Measurements from ENCODE around the gene CASP2.
A peak's percentile ranks its signal among the peaks of the same experiment; 100 is the strongest.
"Not testable (repeated sequence)": the region's sequence is repeated elsewhere in the genome, so short reads cannot be mapped to it uniquely, and the experiment has no call there.

The CASP2 gene

DNA sequence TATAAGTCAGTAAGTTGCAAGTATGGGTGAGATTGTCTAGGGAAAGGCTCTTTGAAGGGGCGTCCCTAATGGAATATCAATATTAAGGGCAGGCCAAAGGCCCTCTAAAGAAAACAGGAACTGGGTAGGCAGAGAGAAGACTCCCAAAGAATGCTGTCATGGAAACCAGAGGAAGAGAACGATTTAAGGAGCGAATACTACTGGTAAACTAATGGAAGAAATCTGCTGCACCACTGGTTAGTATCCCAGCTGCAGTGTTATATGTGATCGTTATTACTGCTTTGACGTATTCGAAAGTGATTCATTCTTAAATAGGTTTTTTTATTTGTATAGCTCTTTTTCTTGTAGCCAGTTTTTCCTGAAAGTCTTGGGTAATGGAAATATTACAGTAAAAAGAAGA, 1.3 kb downstream of the CASP2 start:
- no peak for DNase-seq (ENCODE audit: low read depth)
- TF ChIP-seq, protein P1, sequence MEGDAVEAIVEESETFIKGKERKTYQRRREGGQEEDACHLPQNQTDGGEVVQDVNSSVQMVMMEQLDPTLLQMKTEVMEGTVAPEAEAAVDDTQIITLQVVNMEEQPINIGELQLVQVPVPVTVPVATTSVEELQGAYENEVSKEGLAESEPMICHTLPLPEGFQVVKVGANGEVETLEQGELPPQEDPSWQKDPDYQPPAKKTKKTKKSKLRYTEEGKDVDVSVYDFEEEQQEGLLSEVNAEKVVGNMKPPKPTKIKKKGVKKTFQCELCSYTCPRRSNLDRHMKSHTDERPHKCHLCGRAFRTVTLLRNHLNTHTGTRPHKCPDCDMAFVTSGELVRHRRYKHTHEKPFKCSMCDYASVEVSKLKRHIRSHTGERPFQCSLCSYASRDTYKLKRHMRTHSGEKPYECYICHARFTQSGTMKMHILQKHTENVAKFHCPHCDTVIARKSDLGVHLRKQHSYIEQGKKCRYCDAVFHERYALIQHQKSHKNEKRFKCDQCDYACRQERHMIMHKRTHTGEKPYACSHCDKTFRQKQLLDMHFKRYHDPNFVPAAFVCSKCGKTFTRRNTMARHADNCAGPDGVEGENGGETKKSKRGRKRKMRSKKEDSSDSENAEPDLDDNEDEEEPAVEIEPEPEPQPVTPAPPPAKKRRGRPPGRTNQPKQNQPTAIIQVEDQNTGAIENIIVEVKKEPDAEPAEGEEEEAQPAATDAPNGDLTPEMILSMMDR (IDR thresholded peaks at IDR 0.05; ENCODE audit: control insufficient read depth, extremely low read depth, insufficient read depth), result no peak
- peak overlapping the region; percentile 80 for H3K4me3 ChIP-seq (ENCODE audit: low read depth, low read length)

DNA sequence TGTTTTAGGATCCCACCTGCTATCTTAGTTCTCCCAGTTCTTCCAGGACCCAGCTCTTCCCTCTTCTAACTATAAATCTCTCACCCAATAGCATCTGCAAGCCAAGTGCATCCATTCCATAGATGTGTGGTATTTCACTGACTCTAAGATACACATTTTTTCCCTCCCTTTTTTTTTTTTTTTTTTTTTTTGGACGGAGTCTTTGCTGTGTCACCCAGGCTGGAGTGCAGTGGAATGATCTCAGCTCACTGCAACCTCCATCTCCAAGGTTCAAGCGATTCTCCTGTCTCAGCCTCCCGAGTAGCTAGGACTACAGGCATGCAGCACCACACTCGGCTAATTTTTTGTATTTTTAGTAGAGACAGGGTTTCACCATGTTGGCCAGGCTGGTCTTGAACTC, 1.7 kb downstream of the CASP2 start:
- not testable (repeated sequence) for DNase-seq (ENCODE audit: low read depth); H3K4me3 ChIP-seq (ENCODE audit: low read depth, low read length)

DNA sequence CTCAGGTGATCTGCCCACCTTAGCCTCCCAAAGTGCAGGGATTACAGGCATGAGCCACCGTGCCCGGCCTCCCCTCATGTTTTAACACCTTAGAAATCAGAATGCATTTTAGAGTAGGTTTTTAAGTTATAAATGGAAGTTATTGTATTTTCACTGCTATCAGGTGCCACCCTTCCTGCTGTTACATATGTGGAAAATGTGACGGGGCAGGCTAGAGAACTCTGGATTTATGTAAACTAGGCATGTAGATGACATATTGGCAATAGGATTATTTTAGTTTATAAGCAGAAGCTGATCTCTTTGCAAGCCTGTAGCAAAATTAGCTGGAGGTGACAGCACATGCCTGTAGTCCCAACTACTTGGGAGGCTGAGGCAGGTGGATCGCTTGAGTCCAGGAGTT, 2.1 kb downstream of the CASP2 start:
- no peak for DNase-seq (ENCODE audit: low read depth)
- TF ChIP-seq, protein P1 (IDR thresholded peaks at IDR 0.05; ENCODE audit: control insufficient read depth, extremely low read depth, insufficient read depth), result no peak
- H3K4me3 ChIP-seq (ENCODE audit: low read depth, low read length), result no peak overlapping the region

DNA sequence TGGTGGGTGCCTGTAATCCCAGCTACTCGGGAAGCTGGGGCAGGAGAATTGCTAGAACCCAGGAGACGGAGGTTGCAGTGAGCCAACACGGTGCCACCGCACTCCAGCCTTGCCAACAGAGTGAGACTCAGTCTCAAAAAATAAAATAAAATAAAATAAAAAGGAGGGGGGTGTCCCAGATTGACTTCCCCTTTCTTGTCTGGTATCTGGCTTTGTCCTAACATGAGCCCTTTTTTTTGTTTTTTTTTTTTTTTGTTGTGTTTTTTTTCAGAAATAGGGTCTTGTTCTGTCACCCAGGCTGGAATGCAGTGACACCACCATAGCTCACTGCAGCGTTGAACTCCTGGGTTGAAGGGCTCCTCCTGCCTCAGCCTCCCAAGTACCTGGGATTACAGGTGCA, 4.7 kb downstream of the CASP2 start:
- no peak overlapping the region for H3K4me3 ChIP-seq (ENCODE audit: low read depth, low read length)
- TF ChIP-seq, protein P1 (IDR thresholded peaks at IDR 0.05; ENCODE audit: control insufficient read depth, extremely low read depth, insufficient read depth), result no peak
- DNase-seq (ENCODE audit: low read depth), result no peak

DNA sequence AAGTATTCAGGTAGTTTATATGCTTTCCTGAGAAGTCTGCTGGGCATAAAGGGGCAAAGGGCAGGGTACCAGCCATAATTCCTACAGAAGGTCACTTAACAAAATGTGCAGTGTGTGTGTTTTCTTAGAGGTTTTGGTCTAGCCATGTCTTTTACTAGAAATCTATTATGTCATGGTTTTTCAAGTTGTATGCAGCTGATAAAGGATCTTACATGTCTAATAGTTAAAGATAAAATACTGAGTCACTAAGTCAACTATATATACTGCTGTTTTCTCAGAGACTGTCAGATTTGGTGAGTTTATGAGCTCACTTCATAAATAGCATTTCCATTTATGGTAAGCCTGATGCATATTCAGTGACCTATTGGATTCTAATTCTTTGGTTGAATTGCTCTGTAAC, 7.7 kb downstream of the CASP2 start:
- TF ChIP-seq, protein P1 (IDR thresholded peaks at IDR 0.05; ENCODE audit: control insufficient read depth, extremely low read depth, insufficient read depth), result no peak
- H3K4me3 ChIP-seq (ENCODE audit: low read depth, low read length), result no peak overlapping the region

DNA sequence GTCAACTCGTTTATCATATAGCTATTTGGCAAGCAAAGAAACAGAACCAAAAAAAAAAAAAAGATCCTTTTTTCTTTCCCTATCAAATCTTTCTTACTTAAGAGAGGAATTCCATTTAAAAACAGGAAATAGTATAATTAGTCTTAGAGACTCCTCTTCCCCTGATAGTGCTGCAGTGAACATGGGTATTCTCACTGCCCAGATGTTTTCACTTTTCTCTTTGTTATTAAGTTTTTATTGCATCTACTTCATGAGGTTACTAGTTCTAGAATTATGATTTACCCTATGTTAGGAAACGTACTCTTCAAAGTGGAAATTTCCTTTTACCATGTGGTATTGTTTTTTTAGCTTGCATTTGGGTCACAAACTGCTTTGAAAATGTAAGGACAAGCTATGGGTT, 8.5 kb downstream of the CASP2 start:
- TF ChIP-seq, protein P1 (IDR thresholded peaks at IDR 0.05; ENCODE audit: control insufficient read depth, extremely low read depth, insufficient read depth), result no peak
- H3K4me3 ChIP-seq (ENCODE audit: low read depth, low read length), result no peak overlapping the region
- no peak for DNase-seq (ENCODE audit: low read depth)

More for the DNA sequence above, 7.7 kb downstream of the CASP2 start:
- DNase-seq (ENCODE audit: low read depth), result no peak

DNA sequence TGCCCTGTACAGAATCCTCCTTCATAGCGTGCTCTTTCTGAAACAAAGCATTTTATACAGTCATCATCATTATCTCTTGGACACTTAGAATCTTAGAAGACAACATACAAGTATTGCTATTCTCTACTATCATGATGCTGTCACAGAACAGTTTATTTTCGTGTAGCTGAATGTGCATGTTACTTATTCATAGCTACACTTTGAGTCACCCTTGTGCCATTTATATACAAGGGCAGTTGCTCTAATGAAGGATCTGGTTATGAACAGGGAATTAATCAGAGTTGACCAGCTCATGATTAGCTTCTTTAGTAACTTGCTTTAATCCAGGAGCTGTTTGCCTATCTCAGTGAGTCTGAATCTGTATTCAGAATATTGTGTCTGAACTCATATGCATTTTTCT, 11.2 kb downstream of the CASP2 start:
- TF ChIP-seq, protein P1 (IDR thresholded peaks at IDR 0.05; ENCODE audit: control insufficient read depth, extremely low read depth, insufficient read depth), result no peak
- no peak overlapping the region for H3K4me3 ChIP-seq (ENCODE audit: low read depth, low read length)
- DNase-seq (ENCODE audit: low read depth), result no peak
